Stimulated activated CD4-positive, alpha-beta T cell treated with anti-CD3 and anti-CD28 coated beads, Interleukin-1b, Interleukin-23, amount 100 ng/mL, for 48 hours (primary cell): ENCODE results near the gene ZKSCAN5.
A peak's percentile ranks its signal among the peaks of the same experiment; 100 is the strongest.

Experiments used
- DNase-seq: peaks from one replicate; pipeline ENCODE4 v3.0.0-alpha.2; 2020

Gene ZKSCAN5

GRCh38 chr7:99504603-99505323, at the start of gene ZKSCAN5:
Gene ZKSCAN5 (plus strand): TSS chr7:99504662. CDS start chr7:99506045, 1,383 bp downstream.
- DNase-seq, result peak; percentile 98

- DNase-seq, result no peak
These were observed 48.6 kb upstream of the ZKSCAN5 start for GRCh38 chr7:99455874-99456273.

- no peak for DNase-seq
These were observed 48.2 kb upstream of the ZKSCAN5 start for GRCh38 chr7:99456288-99456687.

- DNase-seq, result no peak
These were observed 47.3 kb upstream of the ZKSCAN5 start for GRCh38 chr7:99457050-99457649.

- no peak for DNase-seq
These were observed 46.6 kb upstream of the ZKSCAN5 start for GRCh38 chr7:99457650-99458493.

GRCh38 chr7:99459087-99459486, 45.4 kb upstream of the ZKSCAN5 start:
- DNase-seq, result peak; percentile 44

DNA sequence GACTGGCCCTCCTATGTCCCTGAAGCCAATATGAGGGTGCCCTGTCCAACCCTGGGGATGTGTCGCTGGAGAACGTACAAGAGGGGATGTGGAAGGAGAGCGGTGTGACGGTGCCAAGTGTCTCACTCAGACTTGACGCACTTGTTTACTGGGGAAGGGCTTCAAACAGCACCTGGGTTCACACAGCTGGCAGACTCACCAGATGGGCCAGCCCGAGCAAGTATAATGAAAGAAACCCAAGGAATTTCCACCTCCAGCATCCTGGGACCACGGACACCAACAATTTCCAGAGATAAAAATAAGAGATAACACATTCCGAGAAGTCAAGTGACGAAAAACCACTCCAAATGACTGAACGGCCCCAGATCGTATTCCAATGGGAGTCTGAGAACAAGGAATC, 43.8 kb upstream of the ZKSCAN5 start:
- no peak for DNase-seq

DNA sequence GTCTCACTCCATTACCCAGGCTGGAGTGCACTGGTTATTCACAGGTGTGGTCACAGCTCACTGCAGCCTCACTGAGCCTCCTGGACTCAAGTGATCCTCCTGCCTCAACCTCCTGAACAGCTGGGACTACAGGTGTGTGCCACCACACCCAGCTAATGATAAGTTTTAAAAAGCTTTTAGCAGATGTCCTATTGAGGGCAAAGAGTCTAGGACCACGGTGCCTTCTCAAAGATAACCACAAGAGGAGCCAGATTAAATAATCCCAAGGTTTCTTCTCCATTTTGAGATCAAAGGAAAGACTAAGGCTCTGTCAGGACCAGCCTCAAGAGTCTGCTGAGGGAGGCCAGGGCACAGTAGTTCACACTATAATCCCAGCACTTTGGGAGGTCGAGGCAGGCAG, 43.2 kb upstream of the ZKSCAN5 start:
- DNase-seq, result no peak

DNA sequence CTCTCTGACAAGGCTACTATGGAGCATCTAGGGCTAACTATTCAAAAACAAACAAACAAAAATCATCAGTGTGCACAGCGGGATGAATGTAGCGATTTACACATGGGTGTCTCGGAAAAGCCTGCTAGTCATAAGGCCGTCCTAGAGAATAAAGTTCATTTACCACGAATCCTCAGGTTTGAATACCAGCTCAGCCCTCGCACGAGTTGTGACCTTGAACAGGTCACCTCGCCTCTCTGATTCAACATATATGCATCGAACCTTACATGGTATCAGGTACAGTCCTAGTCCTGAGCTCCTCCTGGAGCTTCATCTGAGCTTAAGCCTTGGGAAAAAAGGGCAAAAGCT, 39.1 kb upstream of the ZKSCAN5 start:
- DNase-seq, result no peak

DNA sequence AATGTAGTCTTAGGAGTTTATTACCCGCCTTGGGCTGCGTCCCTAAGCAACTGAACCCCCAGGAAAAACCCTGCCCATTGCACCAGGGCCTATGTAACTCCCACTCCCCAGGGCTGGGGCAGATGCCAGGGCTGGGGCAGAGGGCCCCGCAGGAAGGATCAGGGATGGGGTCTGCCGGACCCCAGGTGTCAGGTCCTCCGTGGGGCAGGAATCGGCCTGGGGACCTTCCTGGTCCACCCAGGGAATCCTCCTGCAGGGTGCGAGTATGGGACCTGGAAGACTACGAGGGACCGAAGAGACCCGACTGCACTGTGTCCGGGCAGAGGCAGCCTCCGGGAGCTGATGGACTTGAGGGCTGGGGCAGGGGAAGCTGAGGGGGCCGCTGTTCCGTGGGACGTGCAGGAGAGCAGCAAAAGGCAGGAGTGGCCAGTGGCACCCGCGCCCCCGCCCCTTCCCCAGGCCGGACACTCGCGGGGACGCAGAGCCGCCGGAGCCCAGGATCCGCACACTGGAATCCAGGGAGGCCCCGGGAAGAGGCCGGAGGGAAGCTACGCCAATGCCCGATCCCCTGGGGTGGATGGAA, 36.0 kb upstream of the ZKSCAN5 start:
- DNase-seq, result no peak

GRCh38 chr7:99469381-99470065, 34.9 kb upstream of the ZKSCAN5 start:
- DNase-seq, result no peak

GRCh38 chr7:99472561-99473314, 31.7 kb upstream of the ZKSCAN5 start, which contains the start of gene ZNF789:
Gene ZNF789 (plus strand): TSS chr7:99472890. CDS start chr7:99476457, 3,567 bp downstream.
- peak; percentile 99 for DNase-seq

GRCh38 chr7:99473315-99473596, 31.2 kb upstream of the ZKSCAN5 start:
- no peak for DNase-seq

DNA sequence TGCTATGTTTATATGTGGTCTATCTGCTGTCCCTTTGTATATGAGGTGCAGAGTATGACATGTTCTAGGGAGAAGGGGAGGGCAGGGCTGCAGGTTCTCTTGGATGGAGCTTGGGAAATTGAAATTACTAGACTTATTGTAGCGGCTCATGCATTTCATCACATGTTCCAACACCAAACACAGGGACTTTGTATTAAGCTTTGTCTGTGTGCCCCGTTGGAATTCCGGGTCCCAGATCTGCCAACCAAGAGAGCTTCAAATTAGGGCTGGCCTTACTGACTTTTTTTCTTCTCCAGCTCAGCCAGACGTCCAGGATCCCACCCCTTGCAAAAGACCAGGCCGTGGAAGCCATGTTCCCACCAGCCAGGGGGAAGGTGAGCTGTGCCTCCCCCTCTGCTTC, 28.4 kb upstream of the ZKSCAN5 start:
- no peak for DNase-seq

- no peak for DNase-seq
These were observed 25.7 kb upstream of the ZKSCAN5 start for GRCh38 chr7:99478464-99479440.

DNA sequence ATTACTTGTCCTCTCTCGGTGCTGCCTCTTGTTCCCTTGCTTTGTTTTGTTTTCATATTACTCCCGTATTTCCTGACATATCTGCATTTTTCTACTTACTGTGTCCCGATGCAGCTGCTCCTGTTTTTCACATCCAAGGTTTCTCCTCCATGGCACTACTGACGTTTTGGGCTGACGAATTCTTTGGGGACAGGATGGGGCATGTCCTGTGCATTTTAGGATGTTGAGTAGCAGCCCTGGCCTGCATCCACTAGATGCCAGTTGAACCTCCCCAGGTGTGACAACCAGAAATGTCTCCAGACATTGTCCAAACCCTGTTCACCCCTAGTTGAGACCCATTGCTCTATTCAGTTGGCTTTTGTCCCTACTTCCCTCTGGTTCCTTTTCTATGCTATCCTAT, 19.4 kb upstream of the ZKSCAN5 start:
- DNase-seq, result no peak

DNA sequence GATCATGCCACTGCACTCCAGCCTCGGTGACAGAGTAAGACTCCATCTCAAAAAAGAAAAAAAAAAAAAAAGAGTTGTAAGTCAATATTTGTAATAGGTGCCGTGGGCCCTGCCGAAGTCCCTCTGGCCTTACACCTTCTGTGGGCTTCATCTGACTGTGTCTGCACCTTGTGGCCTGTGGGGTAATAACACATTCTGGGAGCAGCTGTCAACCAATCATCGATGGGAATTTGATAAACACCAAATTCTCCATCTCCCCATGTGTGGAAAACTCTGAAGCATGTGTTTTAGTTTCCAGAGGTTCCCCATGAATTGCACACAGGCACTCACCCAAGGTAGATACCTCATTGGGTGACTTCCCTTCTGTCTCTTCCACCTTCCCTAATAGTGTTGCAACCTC, 15.2 kb upstream of the ZKSCAN5 start:
- DNase-seq, result no peak

DNA sequence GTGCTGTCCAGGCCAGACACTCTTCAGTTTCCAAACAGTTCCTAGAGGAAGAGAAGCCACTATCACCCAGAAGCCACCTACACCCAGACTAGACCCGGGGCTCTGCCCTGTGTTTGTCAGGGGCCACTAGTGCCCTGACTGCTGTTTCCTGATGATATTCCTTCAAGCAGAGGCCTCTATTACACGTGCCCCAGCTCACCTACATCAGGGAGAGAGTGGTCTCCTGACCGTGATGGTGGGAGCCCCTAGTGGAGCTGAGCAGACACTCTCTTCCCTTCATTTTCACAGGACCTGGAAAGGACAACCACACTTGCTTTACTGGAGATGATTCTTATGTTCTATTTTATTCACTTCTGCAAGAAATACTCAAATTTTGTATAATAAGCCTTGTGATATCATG, 13.6 kb upstream of the ZKSCAN5 start:
- no peak for DNase-seq

GRCh38 chr7:99493823-99494222, 10.6 kb upstream of the ZKSCAN5 start:
- DNase-seq, result no peak

DNA sequence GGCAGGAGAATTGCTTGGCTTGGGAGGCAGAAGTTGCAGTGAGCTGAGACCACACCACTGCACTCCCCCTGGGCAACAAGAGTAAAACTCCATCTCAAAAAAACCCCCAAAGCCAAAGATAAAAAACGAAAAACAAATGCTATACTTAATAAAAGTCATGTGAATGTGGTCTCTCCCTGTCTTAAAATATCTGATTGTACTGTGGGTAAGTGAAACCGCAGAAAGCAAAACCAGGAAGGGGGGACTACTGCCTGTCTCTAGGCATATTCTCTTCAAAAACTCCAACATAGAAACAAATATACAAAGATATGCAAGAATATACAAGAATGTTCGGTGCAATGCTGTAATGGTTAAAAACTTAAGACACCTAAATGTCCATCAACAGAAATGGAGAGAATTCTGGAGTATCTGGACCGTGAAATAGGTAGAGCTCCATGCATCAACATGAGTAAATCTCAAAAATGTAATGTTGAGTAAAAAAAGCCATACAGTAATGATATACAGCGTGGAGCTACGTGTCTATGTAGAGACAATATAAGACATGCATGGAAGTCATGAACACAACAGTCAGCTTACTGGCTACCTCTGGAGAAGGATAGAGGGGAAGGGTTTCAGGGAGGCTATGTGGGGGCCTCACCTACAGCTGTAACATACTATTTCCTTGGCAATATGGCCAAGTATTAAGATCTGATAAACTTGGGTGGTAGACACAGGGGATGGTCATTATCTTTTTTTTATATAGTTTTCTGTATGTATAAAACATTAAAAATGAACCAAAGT, 6.5 kb upstream of the ZKSCAN5 start:
- DNase-seq, result no peak
